Posterior vena cava (tissue), 2 donors: Measurements from ENCODE around the gene ZNF385D. TPM values are rescaled to one million over a fixed set of nuclear protein-coding genes. Genes with fewer than 3 reads are reported as not detected.

Source experiments
- DNase-seq: peaks from one replicate; pipeline ENCODE4 v3.0.0-alpha.2; 2020; ENCODE audit warnings: low spot score
- intact Hi-C, 2 donors: fragments of 100-400 bp; cut with DNase I; formaldehyde crosslinking; loops; one replicate each; pipeline versions ENCODE4 v1.14.1 to v1.14.2; 2022 to 2023
- total RNA-seq, 2 donors: library from RNA; stranded (reverse); fragmentation: NEBNext Ultra II Directional; extraction: Animal tissue kit (Norgen Biotek cat#: 25700); gene quantifications; one replicate each; pipeline ENCODE4 v1.2.1, GENCODE V29; 2021
- donor health status: DM: yes; HTN: yes; CAD: no.
- donor health status: DM: yes; HTN: yes; CAD: no.

Gene ZNF385D
- total RNA-seq, 2 donors from 2014 or later = 25.8 to 32.7 TPM

GRCh38 chr3:21752749-21753347 is 1.8 kb upstream of the ZNF385D start:
- no peak for DNase-seq
- intact Hi-C loops = loop anchor here (10.0 kb wide), 1 partner anchor 142 kb away; no protein-coding TSS in a partner anchor

DNA sequence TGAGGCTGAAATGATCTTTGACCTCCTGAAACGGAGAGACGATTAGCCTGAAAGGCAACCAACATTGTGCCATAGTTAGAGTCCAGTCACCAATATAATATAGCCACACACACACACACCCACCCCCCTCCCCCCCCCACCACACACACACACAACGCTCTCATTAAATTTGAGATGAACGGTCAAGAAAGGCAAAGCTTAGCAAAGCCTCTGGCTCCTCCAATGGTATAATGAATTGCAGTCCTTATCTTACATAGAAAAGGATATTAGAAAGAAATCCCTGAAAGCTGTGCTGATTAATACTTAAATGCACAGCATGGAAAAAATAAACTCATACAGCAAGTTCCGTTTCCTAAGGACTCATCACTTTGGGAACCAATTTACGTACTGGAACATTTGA is 876 bp upstream of the ZNF385D start:
- intact Hi-C loops = loop anchor here (10.0 kb wide), 1 partner anchor 143 kb away; no protein-coding TSS in a partner anchor
- DNase-seq = no peak

DNA sequence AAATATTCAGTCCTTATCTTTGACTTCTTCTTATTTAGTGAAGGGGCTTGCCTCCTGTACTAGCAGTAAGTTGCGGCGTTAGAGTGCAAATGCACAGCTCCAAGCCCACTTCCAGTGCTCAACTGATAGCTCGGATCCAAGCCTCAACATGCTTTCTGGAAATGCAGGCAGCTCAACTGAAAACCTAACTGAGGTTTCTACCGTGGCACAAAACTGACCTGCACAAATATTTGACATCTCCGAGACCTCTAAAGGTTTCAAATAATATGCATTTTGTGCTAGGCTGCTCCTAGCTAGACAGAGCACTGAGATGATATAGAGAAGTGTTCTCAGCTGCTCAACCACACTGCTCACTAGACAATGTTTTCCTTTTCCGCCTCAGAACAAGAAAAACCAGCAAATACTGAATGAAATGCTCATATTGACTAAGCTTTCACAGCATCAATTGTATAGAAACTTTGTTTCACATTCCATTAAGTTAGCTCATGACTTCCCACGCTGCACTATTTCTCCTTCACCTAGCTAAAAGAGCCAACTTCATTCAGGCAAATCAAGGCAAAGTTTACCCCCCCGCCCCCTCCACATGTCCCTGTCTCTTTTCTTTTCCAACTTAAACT is 822 bp downstream of the ZNF385D start:
- DNase-seq = no peak
- intact Hi-C loops = loop anchor here (10.0 kb wide), 1 partner anchor 145 kb away; no protein-coding TSS in a partner anchor

- intact Hi-C loops = no loop called here
Measured at GRCh38 chr3:21747966-21748555, 2.9 kb downstream of the ZNF385D start.

DNA sequence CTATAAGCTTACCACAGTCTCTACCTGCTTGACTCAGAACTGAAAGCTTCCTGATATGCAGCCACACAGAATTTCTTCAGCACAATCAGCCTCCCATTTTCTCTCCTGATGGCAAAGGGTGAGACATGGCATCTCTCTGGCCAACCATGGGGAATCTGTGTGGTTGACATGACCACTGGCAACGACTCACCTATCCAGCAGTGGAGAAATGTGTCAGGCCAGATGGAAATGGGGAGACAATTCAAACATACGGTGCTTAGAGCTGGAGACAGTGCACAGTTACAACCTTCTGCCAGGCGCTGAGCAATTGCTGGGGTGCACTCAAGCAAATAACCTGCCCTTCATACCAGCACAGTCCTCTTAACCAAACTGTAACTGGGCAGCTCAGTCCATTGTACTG is 3.6 kb downstream of the ZNF385D start:
- DNase-seq = no peak
- intact Hi-C loops = no loop called here

More at GRCh38 chr3:21747966-21748555, 2.9 kb downstream of the ZNF385D start:
- no peak for DNase-seq

DNA sequence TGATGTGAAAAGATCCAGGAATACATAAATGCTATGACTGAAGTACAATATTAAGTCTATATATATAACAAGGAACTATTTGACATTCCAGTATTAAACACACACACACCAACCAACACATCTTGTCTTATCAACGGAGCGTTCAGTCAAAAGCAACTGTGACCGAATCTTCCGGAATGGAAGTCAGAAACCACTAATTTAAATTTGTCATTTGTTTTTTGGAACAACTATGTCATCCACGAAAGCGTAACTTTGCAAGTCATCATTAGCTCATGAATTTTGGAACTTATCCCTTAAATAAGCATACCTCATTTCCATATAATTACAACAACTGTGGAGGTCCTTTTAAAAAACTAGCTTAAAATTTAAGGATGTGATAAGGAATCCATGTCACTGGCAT is 5.0 kb downstream of the ZNF385D start:
- DNase-seq = no peak
- intact Hi-C loops = no loop called here

GRCh38 chr3:21744793-21745192 is 6.2 kb downstream of the ZNF385D start:
- intact Hi-C loops = no loop called here
- no peak for DNase-seq

DNA sequence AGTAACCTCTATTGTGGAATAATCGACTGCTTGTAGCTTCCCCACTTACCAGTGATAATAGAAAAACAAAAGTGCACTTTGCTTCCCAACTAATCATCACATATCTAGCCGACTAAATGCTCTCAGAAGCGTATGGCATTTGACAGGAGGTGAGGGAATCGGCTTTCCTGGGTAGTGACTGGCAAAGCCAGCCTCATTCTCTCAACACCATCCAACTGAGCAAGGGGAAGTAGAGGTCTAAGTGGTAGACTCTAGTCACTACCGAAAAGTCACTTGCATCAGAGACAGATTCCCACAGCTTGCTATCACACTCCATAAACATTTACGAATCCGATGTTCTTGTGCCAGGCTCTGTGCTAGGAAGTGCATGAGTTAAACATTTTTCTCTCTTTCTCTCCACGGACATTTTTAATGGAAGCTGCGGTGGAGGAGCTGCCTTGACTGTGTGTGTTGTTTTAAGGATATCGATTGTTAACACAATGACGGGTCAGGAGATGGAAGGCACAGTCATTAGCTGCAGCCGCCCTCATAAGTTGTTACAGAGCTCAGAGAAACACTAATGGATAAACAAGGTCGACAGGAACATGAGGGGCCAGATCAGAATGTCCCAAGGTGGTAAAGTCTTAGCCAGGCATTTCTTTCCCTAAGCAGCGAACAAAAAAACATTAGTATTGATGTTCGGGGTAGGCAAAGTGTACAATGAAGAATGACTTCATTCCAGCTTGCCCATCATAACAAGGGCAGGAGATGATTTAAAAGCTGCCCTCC is 11.9 kb downstream of the ZNF385D start:
- intact Hi-C loops = no loop called here
- no peak for DNase-seq

GRCh38 chr3:21738283-21738682 is 12.7 kb downstream of the ZNF385D start:
- intact Hi-C loops = no loop called here
- DNase-seq = no peak

DNA sequence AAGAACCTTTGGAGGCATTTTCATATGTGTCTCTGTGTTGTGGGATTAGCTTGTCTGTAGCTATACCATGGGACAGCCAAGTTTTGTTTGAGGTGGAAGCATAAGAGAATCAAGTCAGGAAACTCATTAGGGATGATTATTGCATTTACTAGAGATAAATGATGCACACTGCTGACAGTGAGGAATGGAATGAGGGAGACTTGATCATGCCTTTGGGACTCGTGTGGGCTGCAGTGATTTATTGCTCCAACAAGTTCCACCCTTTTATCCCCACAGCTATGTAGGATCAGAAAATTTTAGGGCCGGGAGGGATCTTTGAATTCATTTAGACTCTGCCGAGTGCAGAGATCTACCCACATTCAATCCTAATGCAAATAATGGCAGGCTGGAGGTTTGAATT is 16.3 kb downstream of the ZNF385D start:
- intact Hi-C loops = no loop called here
- no peak for DNase-seq

- intact Hi-C loops = no loop called here
- DNase-seq = no peak
Measured at GRCh38 chr3:21729888-21730459, 21.0 kb downstream of the ZNF385D start.

- intact Hi-C loops = no loop called here
- no peak for DNase-seq
Measured at GRCh38 chr3:21729331-21729730, 21.7 kb downstream of the ZNF385D start.

GRCh38 chr3:21722768-21723167 is 28.2 kb downstream of the ZNF385D start:
- intact Hi-C loops = no loop called here
- no peak for DNase-seq

- intact Hi-C loops = no loop called here
Measured at GRCh38 chr3:21722301-21722700, 28.7 kb downstream of the ZNF385D start.

GRCh38 chr3:21718943-21719591 is 31.9 kb downstream of the ZNF385D start:
- intact Hi-C loops = no loop called here
- no peak for DNase-seq

More at GRCh38 chr3:21722301-21722700, 28.7 kb downstream of the ZNF385D start:
- no peak for DNase-seq

GRCh38 chr3:21718161-21718765 is 32.7 kb downstream of the ZNF385D start:
- intact Hi-C loops = no loop called here

GRCh38 chr3:21715662-21716061 is 35.3 kb downstream of the ZNF385D start:
- intact Hi-C loops = no loop called here
- DNase-seq = no peak

More at GRCh38 chr3:21718161-21718765, 32.7 kb downstream of the ZNF385D start:
- DNase-seq = no peak

DNA sequence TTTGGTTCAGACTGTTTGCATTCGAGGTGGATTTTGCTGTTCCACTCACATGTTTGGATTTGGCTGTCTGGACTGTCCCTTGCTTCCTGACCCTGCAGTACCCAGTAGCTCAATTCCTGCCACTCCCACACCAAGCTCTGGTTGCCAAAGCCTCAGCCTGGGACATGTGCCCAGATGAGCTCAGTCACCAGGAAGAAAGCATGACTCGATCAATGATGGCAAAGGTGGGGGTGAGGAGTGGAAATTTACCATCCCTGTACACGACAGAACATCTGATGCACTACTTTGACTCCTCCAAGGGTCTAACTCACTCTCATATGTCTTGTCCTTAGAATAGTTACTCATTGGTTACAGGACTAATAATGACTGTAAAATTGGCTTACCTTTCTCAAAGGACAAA is 45.2 kb downstream of the ZNF385D start:
- peak; percentile 86 for DNase-seq
- intact Hi-C loops = no loop called here

- DNase-seq = no peak
- intact Hi-C loops = no loop called here
Measured at GRCh38 chr3:21704796-21705195, 46.2 kb downstream of the ZNF385D start.
